OCI-LY1 (cell line): ENCODE measurements around the gene SLC9A1.

Experiments
- EZH2 ChIP-seq: fragments of 200-600 bp; sonication (generic), shearing (Covaris generic); IDR thresholded peaks from 2 replicates; pipeline ENCODE4 v1.8.0; 2017; ENCODE audit warnings: borderline replicate concordance, mixed run types, mild to moderate bottlenecking, antibody characterized with exemption, low read length, moderate library complexity, mixed read lengths
- TF ChIP-seq, protein P1 (sequence below): fragments of 200-600 bp; sonication (generic), shearing (Covaris generic); IDR thresholded peaks from 2 replicates; pipeline ENCODE4 v1.5.1; 2017; ENCODE audit warnings: mild to moderate bottlenecking, antibody characterized with exemption, low read length, moderate library complexity, mixed read lengths

- TF ChIP-seq, protein P1, sequence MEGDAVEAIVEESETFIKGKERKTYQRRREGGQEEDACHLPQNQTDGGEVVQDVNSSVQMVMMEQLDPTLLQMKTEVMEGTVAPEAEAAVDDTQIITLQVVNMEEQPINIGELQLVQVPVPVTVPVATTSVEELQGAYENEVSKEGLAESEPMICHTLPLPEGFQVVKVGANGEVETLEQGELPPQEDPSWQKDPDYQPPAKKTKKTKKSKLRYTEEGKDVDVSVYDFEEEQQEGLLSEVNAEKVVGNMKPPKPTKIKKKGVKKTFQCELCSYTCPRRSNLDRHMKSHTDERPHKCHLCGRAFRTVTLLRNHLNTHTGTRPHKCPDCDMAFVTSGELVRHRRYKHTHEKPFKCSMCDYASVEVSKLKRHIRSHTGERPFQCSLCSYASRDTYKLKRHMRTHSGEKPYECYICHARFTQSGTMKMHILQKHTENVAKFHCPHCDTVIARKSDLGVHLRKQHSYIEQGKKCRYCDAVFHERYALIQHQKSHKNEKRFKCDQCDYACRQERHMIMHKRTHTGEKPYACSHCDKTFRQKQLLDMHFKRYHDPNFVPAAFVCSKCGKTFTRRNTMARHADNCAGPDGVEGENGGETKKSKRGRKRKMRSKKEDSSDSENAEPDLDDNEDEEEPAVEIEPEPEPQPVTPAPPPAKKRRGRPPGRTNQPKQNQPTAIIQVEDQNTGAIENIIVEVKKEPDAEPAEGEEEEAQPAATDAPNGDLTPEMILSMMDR = no peak
- no peak for TF ChIP-seq EZH2
Observed at GRCh38 chr1:27071049-27071416, 83.9 kb downstream of the SLC9A1 start.
